HepG2 (cell line): ENCODE results near the gene TMTC1. TPM values are rescaled to one million over a fixed set of nuclear protein-coding genes. Genes with fewer than 3 reads are reported as not detected.

Source experiments
- ATAC-seq: fragments of 200-7000 bp; cut with Tn5 transposase; 3 replicates; pipeline ENCODE4 v1.9.1; 2020; ENCODE audit warnings: mild to moderate bottlenecking, moderate library complexity
- BruUV-seq: library from RNA; stranded (reverse); fragments of 400-500 nt; replicated peaks from 2 replicates; lab custom pipeline; 2021; lab: Mats Ljungman, UMichigan
- CTCF ChIA-PET: fragments of 300-600 bp; formaldehyde crosslinking; extraction: SDS; loops from one replicate; lab custom pipeline; 2021; ENCODE audit warnings: low total read pairs, inconsistent platforms, low intra/inter-chr PET ratio; lab: Yijun Ruan, JAX
- POLR2A ChIA-PET: fragments of 350-600 bp; sonication (Branson Sonifier 250); formaldehyde crosslinking; loops from one replicate; lab custom pipeline; 2020; ENCODE audit warnings: antibody characterized with exemption, inconsistent platforms; lab: Yijun Ruan, JAX
- DNase-seq: peaks from one replicate; pipeline ENCODE4 v3.0.0-alpha.2; 2015; ENCODE audit warnings: low spot score
- FAIRE-seq: peaks from 3 replicates; lab custom pipeline; 2011; peaks lifted over from hg19 to GRCh38; lab: Jason Lieb, UNC
- H2AFZ ChIP-seq: one replicate; pipeline ENCODE4 v1.6.1; 2011; ENCODE audit warnings: low read length, inconsistent platforms
- H3K27ac ChIP-seq: fragments of 300-600 bp; 3 replicates; pipeline ENCODE4 v1.8.0; 2011; ENCODE audit warnings: mixed run types, mild to moderate bottlenecking, mixed read lengths, low read length, inconsistent platforms; ENCODE audit not compliant: insufficient read depth; ENCODE audit errors: extremely low read length
- H3K27me3 ChIP-seq, 2 experiments: fragments of 200-600 bp in 1 of 2; 2 replicates in 1 of 2; 3 replicates in 1 of 2; pipeline versions ENCODE4 v1.6.0 to v1.8.0; 2011; ENCODE audit warnings: low read length in 2 of 2, mild to moderate bottlenecking in 2 of 2, moderate library complexity in 2 of 2, inconsistent platforms in 1 of 2; ENCODE audit not compliant: insufficient read depth in 2 of 2, control insufficient read depth in 1 of 2
- H3K36me3 ChIP-seq, 2 experiments: fragments of 200-600 bp in 1 of 2; replicated peaks in 1 of 2; 2 replicates in 1 of 2; 3 replicates in 1 of 2; pipeline versions ENCODE4 v1.5.1 to v1.8.0; 2011; ENCODE audit warnings: low read length in 2 of 2, inconsistent platforms in 1 of 2; ENCODE audit not compliant: insufficient read depth in 2 of 2, control insufficient read depth in 1 of 2
- H3K4me1 ChIP-seq: 2 replicates; pipeline ENCODE4 v1.5.1; 2012; ENCODE audit warnings: low read length, inconsistent platforms; ENCODE audit not compliant: insufficient read depth
- H3K4me2 ChIP-seq: 2 replicates; pipeline ENCODE4 v1.6.0; 2011; ENCODE audit warnings: low read depth, low read length, inconsistent platforms
- H3K4me3 ChIP-seq, 3 experiments: fragments of 200-600 bp in 1 of 3; sonication (generic), shearing (Covaris generic) in 1 of 3; replicated peaks in 1 of 3; 2 replicates each; pipeline ENCODE4 v1.5.1; 2011 to 2016; ENCODE audit warnings: low read length in 3 of 3, inconsistent platforms in 2 of 3, low read depth in 2 of 3, mild to moderate bottlenecking in 2 of 3, control low read depth in 1 of 3, mixed read lengths in 1 of 3; ENCODE audit not compliant: insufficient read depth in 1 of 3
- H3K79me2 ChIP-seq: one replicate; pipeline ENCODE4 v1.6.1; 2011; ENCODE audit warnings: low read length, inconsistent platforms; ENCODE audit not compliant: insufficient read depth
- H3K9ac ChIP-seq: 2 replicates; pipeline ENCODE4 v1.6.0; 2011; ENCODE audit warnings: mild to moderate bottlenecking, low read depth, low read length, inconsistent platforms; ENCODE audit not compliant: insufficient read depth
- H3K9me3 ChIP-seq: 2 replicates; pipeline ENCODE4 v1.5.1; 2012; ENCODE audit warnings: mild to moderate bottlenecking, low read length
- H4K20me1 ChIP-seq: 2 replicates; pipeline ENCODE4 v1.6.0; 2011; ENCODE audit warnings: inconsistent platforms, mild to moderate bottlenecking, low read length, moderate library complexity; ENCODE audit not compliant: insufficient read depth
- ATF1 ChIP-seq: IDR thresholded peaks from 2 replicates; pipeline ENCODE4 v1.6.1; 2016; ENCODE audit warnings: mild to moderate bottlenecking, control low read depth
- CBX1 ChIP-seq: IDR thresholded peaks from one replicate; pipeline ENCODE4 v1.6.1; 2016; ENCODE audit warnings: antibody characterized with exemption, low read depth
- HDAC6 ChIP-seq: fragments of 200-600 bp; sonication (generic); IDR thresholded peaks from 2 replicates; pipeline ENCODE4 v1.7.0; 2017; ENCODE audit warnings: mild to moderate bottlenecking, antibody characterized with exemption, low read length, low read depth
- SIN3B ChIP-seq: fragments of 150-350 bp; IDR thresholded peaks from 2 replicates; pipeline ENCODE4 v1.6.1; 2014; ENCODE audit warnings: low read length
- ZMYM4 ChIP-seq: sonication (generic); formaldehyde crosslinking; IDR thresholded peaks from 2 replicates; pipeline ENCODE4 v1.8.1; 2023; ENCODE audit warnings: mild to moderate bottlenecking, missing genetic modification reagents
- ZNF430 ChIP-seq: sonication (generic); formaldehyde crosslinking; IDR thresholded peaks from 2 replicates; pipeline ENCODE4 v1.9.0; 2021; ENCODE audit warnings: mild to moderate bottlenecking, missing genetic modification reagents
- ZNF468 ChIP-seq: sonication (generic); formaldehyde crosslinking; IDR thresholded peaks from 2 replicates; pipeline ENCODE4 v1.8.0; 2022; ENCODE audit warnings: mild to moderate bottlenecking, moderate library complexity, missing genetic modification reagents
- ZNF749 ChIP-seq: sonication (generic); formaldehyde crosslinking; IDR thresholded peaks from 2 replicates; pipeline ENCODE4 v1.8.0; 2022; ENCODE audit warnings: mild to moderate bottlenecking, missing genetic modification reagents, moderate library complexity, borderline replicate concordance
- ZNF792 ChIP-seq: IDR thresholded peaks from 2 replicates; pipeline ENCODE4 v1.6.1; 2016
- WGBS: methylation state at CpG from one replicate; pipeline ENCODE4 v1.1.6; 2017; ENCODE audit warnings: low lambda C conversion rate; 5-methylcytosine and 5-hydroxymethylcytosine counted together
- in situ Hi-C: cut with HindIII; loops from 2 replicates; pipeline ENCODE4 v1.10.0; 2017; ENCODE audit warnings: low pct_unique_long_range_greater_than_20kb; ENCODE audit not compliant: extremely low pct_ligation_motif_present
- intact Hi-C: fragments of 100-400 bp; cut with micrococcal nuclease; formaldehyde crosslinking; loops from one replicate; pipeline ENCODE4 v1.10.0; 2022; ENCODE audit not compliant: unreplicated experiment
- polyA plus RNA-seq, 8 experiments: library from polyadenylated mRNA; depleted of rRNA in 3 of 8; stranded (reverse) in 7 of 8; unstranded in 1 of 8; fragments of >200 nt; fragmentation: Illumina TruSeq in 4 of 8; extraction: Trizol in 4 of 8; gene quantifications; 2 replicates each; pipeline versions ENCODE4 v1.2.1 to v1.2.3, GENCODE V29; 2011 to 2016; ENCODE audit warnings: low read depth in 4 of 8, missing spikeins in 1 of 8, mixed read lengths in 1 of 8; ENCODE audit not compliant: insufficient read depth in 1 of 8
- total RNA-seq, 5 experiments: library from RNA; depleted of rRNA; stranded (reverse); fragments of >200 nt; fragmentation: Illumina TruSeq; extraction: Trizol; gene quantifications; 2 replicates each; pipeline ENCODE4 v1.2.3, GENCODE V29; 2016; ENCODE audit warnings: low read depth in 1 of 5
- TF ChIP-seq, protein P1 (sequence below): sonication (generic); formaldehyde crosslinking; conservative IDR thresholded peaks from 2 replicates; pipeline ENCODE4 v1.5.0; 2020; ENCODE audit warnings: missing genetic modification reagents
- TF ChIP-seq, protein P2 (sequence below): sonication (generic); formaldehyde crosslinking; IDR thresholded peaks from 2 replicates; pipeline ENCODE4 v1.5.0; 2020; ENCODE audit warnings: mild to moderate bottlenecking, missing genetic modification reagents
- TF ChIP-seq, protein P3 (sequence below): sonication (generic); formaldehyde crosslinking; IDR thresholded peaks from 2 replicates; pipeline ENCODE4 v1.4.0; 2020; ENCODE audit warnings: mild to moderate bottlenecking, missing genetic modification reagents
- TF ChIP-seq, protein P4 (sequence below): sonication (generic); formaldehyde crosslinking; IDR thresholded peaks from 2 replicates; pipeline ENCODE4 v1.9.0; 2022; ENCODE audit warnings: low read depth, missing genetic modification reagents
- TF ChIP-seq, protein P5 (sequence below): sonication (generic); formaldehyde crosslinking; IDR thresholded peaks from 2 replicates; pipeline ENCODE4 v1.5.1; 2020; ENCODE audit warnings: mild to moderate bottlenecking, missing genetic modification reagents, borderline replicate concordance

The TMTC1 gene
- total and polyA plus RNA-seq, 2 of the 13 experiments (the other 11 are each of a cell fraction or from before 2014, with no cell fraction given): 0.69 to 1.8 TPM

DNA sequence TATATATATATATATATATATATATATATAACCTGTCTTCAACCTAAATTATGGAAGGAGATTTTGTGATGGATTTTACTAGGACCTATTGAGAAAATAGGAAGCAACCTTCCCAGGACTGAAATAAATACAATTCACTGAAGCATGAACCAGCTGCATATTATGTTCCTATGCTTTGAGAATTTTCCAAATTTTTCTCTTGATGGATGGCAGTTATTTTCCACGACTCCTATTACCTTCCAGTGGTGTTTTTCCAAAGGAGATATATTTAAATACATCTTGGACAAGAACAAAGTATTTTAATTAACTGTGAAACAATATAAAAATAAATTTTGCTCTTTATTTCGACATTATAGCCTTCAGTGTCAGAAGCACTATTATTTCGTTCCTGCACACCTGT, 87.9 kb downstream of the TMTC1 start:
- no peak overlapping the region for H3K4me3 ChIP-seq
- ATAC-seq (no peak), DNase-seq (no peak), FAIRE-seq (no peak)
- no peaks in the 10 kb centered on the region for H3K27me3 ChIP-seq
- no peaks in the 10 kb centered on the region for H3K9me3 ChIP-seq
- H4K20me1 ChIP-seq: no peaks in the 10 kb centered on the region
- H2AFZ ChIP-seq: no peak overlapping the region
- ChIA-PET POLR2A (no interaction called here), CTCF (no interaction called here)
- BruUV-seq: no TSS peak
- no peak overlapping the region for H3K9ac ChIP-seq
- in situ Hi-C loops (no loop called here), intact Hi-C loops (no loop called here)
- H3K27ac ChIP-seq: no peak overlapping the region
- 4% methylated on average over 3 of the region's 3 CpGs for WGBS
- no peaks in the 10 kb centered on the region for H3K79me2 ChIP-seq
- H3K36me3 ChIP-seq: no peaks in the 10 kb centered on the region
- H3K4me2 ChIP-seq: no peak overlapping the region
- no peaks in the 10 kb centered on the region for H3K4me1 ChIP-seq
- no peak for TF ChIP-seq ZNF792 (CRISPR knock-in tag)
- TF ChIP-seq, protein P1, sequence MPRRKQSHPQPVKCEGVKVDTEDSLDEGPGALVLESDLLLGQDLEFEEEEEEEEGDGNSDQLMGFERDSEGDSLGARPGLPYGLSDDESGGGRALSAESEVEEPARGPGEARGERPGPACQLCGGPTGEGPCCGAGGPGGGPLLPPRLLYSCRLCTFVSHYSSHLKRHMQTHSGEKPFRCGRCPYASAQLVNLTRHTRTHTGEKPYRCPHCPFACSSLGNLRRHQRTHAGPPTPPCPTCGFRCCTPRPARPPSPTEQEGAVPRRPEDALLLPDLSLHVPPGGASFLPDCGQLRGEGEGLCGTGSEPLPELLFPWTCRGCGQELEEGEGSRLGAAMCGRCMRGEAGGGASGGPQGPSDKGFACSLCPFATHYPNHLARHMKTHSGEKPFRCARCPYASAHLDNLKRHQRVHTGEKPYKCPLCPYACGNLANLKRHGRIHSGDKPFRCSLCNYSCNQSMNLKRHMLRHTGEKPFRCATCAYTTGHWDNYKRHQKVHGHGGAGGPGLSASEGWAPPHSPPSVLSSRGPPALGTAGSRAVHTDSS: no peak
- no peak for TF ChIP-seq CBX1
- TF ChIP-seq, protein P2, sequence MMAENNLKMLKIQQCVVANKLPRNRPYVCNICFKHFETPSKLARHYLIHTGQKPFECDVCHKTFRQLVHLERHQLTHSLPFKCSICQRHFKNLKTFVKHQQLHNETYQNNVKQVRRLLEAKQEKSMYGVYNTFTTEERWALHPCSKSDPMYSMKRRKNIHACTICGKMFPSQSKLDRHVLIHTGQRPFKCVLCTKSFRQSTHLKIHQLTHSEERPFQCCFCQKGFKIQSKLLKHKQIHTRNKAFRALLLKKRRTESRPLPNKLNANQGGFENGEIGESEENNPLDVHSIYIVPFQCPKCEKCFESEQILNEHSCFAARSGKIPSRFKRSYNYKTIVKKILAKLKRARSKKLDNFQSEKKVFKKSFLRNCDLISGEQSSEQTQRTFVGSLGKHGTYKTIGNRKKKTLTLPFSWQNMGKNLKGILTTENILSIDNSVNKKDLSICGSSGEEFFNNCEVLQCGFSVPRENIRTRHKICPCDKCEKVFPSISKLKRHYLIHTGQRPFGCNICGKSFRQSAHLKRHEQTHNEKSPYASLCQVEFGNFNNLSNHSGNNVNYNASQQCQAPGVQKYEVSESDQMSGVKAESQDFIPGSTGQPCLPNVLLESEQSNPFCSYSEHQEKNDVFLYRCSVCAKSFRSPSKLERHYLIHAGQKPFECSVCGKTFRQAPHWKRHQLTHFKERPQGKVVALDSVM (CRISPR knock-in tag): no peak
- TF ChIP-seq ZNF749: no peak
- TF ChIP-seq, protein P3, sequence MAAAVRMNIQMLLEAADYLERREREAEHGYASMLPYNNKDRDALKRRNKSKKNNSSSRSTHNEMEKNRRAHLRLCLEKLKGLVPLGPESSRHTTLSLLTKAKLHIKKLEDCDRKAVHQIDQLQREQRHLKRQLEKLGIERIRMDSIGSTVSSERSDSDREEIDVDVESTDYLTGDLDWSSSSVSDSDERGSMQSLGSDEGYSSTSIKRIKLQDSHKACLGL (CRISPR knock-in tag): no peak
- TF ChIP-seq SIN3B: no peak
- no peak for TF ChIP-seq ZNF468 (CRISPR knock-in tag)
- no peak for TF ChIP-seq HDAC6
- TF ChIP-seq, protein P4, sequence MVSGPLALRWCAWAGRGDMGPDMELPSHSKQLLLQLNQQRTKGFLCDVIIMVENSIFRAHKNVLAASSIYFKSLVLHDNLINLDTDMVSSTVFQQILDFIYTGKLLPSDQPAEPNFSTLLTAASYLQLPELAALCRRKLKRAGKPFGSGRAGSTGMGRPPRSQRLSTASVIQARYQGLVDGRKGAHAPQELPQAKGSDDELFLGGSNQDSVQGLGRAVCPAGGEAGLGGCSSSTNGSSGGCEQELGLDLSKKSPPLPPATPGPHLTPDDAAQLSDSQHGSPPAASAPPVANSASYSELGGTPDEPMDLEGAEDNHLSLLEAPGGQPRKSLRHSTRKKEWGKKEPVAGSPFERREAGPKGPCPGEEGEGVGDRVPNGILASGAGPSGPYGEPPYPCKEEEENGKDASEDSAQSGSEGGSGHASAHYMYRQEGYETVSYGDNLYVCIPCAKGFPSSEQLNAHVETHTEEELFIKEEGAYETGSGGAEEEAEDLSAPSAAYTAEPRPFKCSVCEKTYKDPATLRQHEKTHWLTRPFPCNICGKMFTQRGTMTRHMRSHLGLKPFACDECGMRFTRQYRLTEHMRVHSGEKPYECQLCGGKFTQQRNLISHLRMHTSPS (CRISPR knock-in tag): no peak
- TF ChIP-seq ATF1 (CRISPR knock-in tag): no peak
- no peak for TF ChIP-seq ZMYM4
- TF ChIP-seq, protein P5, sequence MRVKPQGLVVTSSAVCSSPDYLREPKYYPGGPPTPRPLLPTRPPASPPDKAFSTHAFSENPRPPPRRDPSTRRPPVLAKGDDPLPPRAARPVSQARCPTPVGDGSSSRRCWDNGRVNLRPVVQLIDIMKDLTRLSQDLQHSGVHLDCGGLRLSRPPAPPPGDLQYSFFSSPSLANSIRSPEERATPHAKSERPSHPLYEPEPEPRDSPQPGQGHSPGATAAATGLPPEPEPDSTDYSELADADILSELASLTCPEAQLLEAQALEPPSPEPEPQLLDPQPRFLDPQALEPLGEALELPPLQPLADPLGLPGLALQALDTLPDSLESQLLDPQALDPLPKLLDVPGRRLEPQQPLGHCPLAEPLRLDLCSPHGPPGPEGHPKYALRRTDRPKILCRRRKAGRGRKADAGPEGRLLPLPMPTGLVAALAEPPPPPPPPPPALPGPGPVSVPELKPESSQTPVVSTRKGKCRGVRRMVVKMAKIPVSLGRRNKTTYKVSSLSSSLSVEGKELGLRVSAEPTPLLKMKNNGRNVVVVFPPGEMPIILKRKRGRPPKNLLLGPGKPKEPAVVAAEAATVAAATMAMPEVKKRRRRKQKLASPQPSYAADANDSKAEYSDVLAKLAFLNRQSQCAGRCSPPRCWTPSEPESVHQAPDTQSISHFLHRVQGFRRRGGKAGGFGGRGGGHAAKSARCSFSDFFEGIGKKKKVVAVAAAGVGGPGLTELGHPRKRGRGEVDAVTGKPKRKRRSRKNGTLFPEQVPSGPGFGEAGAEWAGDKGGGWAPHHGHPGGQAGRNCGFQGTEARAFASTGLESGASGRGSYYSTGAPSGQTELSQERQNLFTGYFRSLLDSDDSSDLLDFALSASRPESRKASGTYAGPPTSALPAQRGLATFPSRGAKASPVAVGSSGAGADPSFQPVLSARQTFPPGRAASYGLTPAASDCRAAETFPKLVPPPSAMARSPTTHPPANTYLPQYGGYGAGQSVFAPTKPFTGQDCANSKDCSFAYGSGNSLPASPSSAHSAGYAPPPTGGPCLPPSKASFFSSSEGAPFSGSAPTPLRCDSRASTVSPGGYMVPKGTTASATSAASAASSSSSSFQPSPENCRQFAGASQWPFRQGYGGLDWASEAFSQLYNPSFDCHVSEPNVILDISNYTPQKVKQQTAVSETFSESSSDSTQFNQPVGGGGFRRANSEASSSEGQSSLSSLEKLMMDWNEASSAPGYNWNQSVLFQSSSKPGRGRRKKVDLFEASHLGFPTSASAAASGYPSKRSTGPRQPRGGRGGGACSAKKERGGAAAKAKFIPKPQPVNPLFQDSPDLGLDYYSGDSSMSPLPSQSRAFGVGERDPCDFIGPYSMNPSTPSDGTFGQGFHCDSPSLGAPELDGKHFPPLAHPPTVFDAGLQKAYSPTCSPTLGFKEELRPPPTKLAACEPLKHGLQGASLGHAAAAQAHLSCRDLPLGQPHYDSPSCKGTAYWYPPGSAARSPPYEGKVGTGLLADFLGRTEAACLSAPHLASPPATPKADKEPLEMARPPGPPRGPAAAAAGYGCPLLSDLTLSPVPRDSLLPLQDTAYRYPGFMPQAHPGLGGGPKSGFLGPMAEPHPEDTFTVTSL (CRISPR knock-in tag): no peak
- TF ChIP-seq ZNF430 (CRISPR knock-in tag): no peak
